GM12874 (cell line): ENCODE data around the gene CLEC4F.

Source experiments
- TF ChIP-seq, protein P1 (sequence below): IDR thresholded peaks from 2 replicates; pipeline ENCODE4 v1.5.1; 2011; ENCODE audit warnings: low read depth, mild to moderate bottlenecking, control low read depth, low read length, moderate library complexity; ENCODE audit not compliant: insufficient read depth

CLEC4F gene

DNA sequence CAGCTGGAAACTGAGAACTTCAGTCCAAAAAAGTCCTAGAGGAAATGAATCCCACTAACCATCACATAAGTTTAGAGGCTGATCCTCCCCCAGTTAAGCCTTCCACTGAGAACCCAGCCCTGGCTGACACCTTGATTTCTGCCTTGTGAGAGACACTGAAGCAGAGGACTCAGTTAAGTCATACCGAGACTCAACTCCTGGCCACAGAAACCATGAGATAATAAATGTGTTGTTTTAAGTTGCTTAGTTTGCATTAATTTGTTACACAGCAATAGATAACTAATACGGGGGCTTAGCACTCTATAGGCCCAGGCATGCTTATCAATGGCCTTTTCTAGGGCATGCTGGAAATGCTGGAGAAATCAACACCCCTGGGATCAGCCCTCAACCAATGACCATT, 49.0 kb downstream of the CLEC4F start:
- TF ChIP-seq, protein P1, sequence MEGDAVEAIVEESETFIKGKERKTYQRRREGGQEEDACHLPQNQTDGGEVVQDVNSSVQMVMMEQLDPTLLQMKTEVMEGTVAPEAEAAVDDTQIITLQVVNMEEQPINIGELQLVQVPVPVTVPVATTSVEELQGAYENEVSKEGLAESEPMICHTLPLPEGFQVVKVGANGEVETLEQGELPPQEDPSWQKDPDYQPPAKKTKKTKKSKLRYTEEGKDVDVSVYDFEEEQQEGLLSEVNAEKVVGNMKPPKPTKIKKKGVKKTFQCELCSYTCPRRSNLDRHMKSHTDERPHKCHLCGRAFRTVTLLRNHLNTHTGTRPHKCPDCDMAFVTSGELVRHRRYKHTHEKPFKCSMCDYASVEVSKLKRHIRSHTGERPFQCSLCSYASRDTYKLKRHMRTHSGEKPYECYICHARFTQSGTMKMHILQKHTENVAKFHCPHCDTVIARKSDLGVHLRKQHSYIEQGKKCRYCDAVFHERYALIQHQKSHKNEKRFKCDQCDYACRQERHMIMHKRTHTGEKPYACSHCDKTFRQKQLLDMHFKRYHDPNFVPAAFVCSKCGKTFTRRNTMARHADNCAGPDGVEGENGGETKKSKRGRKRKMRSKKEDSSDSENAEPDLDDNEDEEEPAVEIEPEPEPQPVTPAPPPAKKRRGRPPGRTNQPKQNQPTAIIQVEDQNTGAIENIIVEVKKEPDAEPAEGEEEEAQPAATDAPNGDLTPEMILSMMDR, result no peak

DNA sequence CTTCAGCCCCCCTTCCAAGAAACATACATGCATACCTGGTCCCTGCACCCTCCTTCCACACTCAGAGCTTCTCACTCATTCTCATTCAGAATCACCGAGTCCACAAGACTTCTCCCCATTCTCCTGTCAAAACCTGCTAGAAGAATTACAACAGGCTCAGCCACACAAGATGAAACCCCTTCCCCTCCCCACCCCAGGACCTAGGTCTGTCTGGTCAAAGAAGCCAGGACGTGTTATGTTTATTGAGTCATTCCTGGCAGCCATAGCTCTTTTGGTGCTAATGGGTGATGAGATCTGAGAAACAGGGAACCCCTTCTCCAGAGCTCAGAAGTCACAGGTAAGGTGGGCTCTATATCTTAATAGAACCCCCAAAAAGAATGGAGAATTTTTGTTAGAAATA, 50.9 kb downstream of the CLEC4F start:
- TF ChIP-seq, protein P1, result no peak

DNA sequence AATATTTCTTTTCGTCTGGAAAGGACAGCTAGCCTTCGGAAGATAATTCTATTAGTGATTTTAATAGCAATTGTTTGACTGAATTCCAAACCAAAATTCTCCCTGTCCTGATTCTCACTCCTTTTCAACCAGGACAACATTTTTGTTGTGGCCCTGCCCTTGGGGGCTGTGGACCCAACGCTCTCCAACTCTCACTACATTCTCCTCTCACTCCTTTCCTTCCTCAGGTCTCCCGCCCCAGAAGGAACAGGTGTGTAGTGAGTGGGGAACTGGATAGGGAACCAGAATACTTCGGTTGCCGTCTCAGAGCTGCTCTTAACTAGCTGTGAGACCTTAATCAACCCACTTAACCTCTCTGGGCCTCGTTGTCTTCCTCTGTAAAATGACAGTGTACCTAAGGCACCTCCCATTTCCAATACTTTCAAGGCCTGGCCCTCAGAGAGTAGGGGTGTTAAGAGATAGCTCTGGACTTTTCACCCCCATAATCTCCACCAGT, 51.8 kb downstream of the CLEC4F start:
- TF ChIP-seq, protein P1, result no peak

DNA sequence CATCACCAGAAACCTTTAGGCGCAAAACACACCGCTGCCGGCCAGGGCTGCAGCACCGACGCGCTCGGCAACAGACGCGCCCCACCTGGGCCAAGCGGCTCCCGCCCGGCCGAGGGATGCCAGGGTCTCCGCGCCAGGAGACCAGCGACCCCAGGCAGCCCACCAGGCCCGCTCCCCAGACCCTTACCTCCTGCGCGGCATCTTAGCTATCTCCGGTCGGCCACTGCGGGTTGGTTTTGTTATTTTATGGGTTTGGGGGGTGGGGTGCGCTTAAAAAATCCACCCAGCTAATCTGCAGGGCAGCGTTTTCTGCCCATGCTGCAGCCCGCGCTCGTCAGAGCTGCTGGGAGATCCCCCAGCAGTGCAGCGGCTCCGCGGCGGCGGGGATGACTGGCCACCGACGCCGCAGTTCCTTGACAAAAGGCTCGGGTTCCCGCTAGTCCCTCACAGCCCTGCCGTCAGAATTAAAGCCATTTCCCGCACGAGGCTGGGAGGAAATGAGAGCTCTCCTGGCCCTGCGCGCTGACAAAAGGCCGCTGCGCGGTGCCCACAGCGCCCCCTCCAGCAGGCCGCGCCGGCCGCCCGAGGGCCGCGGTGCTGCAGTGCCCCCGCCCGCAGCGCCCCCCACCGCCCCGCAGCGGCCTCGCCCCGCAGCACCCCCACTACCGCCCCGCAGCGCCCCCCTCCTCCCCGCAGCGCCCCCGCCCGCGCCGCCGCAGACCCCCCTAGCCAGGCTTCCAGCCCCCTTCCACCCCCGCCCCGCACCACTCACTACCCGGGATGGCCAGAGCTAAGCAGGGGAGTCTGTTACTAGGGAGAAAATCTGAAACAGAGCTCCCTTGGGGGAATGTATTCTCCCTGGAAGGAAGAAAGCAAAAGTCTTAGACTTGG, 52.5 kb downstream of the CLEC4F start, which contains the start of gene ADD2:
ADD2 (minus strand) TSS at position 502 of the 891 bp plus-strand sequence. CDS start 61,792 bp downstream, outside the sequence.
- TF ChIP-seq, protein P1, result 0 out of 2 replicates have a peak, but pooled peaks have one; percentile 0

DNA sequence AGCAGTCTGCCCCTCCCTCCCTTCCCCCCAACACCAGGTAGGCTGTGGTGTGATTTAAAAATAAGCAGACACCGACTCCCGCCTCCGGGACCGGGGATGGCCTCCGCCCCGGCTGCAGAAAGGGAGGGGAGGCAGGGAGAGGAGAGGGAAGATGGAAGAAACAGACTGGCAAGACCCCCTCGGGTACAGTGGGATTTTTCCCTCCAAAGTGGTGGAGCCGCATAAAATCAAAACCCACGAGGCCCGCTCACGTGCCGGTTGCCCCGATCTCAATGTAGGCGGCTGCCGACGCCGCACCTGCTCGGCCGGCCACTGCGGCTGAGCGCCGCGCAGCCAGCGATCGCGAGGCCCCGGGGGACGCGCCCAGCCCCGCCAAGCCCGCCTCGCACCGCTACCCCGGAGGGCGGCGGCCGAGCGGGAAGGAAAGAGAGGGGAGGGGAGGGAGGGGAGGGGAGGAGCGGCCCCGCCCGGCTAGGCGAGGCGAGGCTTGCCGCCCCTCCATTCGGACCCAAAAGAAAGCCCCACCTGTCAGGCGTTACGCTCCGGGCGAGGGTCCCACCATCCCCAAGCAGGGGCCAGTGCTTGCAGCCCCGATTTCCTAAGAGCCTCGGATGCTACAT, 53.2 kb downstream of the CLEC4F start:
- TF ChIP-seq, protein P1, result no peak

DNA sequence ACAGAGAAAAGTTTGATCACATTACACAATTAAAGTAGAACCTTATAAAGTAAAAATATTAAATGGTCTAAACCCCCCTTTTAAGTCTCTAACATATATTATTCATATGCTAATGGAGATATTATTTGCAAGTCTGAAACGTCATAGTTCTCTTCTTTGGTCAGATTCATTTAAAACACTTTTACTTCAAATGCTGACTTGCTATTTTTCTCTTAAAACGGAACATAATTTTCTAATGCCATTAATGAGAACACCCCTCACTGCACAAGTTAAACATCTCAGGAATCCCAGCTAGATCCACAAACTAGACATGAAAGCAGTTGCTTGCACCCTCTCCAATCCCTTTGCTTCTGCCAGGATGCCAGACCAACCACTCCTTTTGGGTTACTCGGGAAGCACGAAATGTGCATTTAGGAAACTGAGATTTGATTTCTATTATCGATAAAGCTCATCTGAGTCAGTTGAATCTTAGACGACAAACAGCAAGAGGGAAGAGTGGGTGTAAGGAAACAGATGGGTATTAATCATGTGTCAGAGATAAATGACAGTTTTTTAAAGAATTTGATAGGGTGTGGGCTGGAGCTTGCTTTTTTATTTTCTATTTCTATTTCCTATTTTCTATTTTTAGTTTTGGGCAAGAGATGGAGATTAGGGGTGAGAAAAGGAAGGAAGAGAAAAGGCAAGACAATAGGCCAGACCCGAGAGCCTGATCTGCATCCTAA, 53.9 kb downstream of the CLEC4F start:
- TF ChIP-seq, protein P1, result no peak

DNA sequence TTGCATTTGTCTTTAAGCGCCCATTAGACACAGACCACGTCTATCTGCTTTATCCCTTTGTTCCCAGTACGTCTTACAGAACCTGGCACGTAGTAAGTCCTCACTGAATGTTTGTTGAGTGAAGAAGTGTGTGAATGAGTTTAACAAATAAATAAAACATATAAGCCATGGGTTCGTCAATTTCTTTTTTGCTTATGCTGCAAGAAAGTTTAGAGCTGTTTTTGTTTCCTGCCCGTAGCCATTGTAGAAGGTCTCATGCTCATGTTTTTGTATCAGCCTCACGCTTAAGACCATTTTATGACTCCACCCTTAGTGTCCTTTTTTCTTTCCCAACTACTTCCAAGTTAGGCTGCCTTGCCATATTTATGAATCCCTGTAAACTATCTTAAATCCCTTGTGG, 54.9 kb downstream of the CLEC4F start:
- TF ChIP-seq, protein P1, result no peak
